HEK293T (cell line): ENCODE data around the gene CPEB2.

Experiments used
- BHLHE40 ChIP-seq: fragments of 450-650 bp; IDR thresholded peaks from 2 replicates; pipeline ENCODE4 v1.6.1; 2016; ENCODE audit warnings: mild to moderate bottlenecking, moderate library complexity, borderline replicate concordance
- ELF4 ChIP-seq: fragments of 450-650 bp; IDR thresholded peaks from 2 replicates; pipeline ENCODE4 v1.6.1; 2017; ENCODE audit warnings: antibody characterized with exemption
- FOXK2 ChIP-seq: fragments of 450-650 bp; IDR thresholded peaks from 2 replicates; pipeline ENCODE4 v1.6.1; 2016; ENCODE audit warnings: mild to moderate bottlenecking
- FOXM1 ChIP-seq: fragments of 450-650 bp; IDR thresholded peaks from 2 replicates; pipeline ENCODE4 v1.6.1; 2017; ENCODE audit warnings: mild to moderate bottlenecking, borderline replicate concordance
- LEF1 ChIP-seq: fragments of 450-650 bp; IDR thresholded peaks from 2 replicates; pipeline ENCODE4 v1.6.1; 2017; ENCODE audit warnings: mild to moderate bottlenecking, borderline replicate concordance
- SP1 ChIP-seq: fragments of 450-650 bp; IDR thresholded peaks from 2 replicates; pipeline ENCODE4 v1.6.1; 2017
- TARDBP ChIP-seq: fragments of 450-650 bp; IDR thresholded peaks from 2 replicates; pipeline ENCODE4 v1.6.1; 2016

DNA sequence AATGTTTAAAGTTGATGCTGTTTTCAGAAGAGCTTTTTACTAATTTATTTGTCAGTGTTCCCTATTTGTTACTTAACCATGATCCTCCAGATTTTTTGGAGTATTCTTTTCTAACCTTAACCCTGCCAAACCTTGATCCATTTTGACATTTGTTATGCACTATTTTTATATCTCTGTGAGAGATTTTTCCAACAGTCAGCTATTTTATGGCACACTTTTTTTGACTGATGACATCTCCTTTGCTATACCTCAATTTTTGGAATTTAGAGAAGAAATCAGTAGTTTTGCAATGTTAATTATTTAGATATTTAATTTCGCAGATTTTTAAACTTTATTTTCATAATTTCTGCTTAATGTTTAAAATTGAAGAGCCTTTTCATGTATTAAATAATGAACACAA, 66.0 kb downstream of the CPEB2 start:
- TF ChIP-seq FOXM1 (no peak), BHLHE40 (no peak), FOXK2 (no peak), SP1 (no peak), LEF1 (no peak), TARDBP (no peak), ELF4 (no peak)
